ENCODE data around the gene FNDC5.

- no peak for TF ChIP-seq EZH2phosphoT487 (IDR thresholded peaks at IDR 0.05; ENCODE audit: insufficient read depth, low read depth)
- TF ChIP-seq EZH2 (IDR thresholded peaks at IDR 0.05; ENCODE audit: insufficient read depth, poor library complexity, severe bottlenecking) = no peak
Measured at GRCh38 chr1:32825181-32825580, 45.5 kb downstream of the FNDC5 start.
